PC-3 (cell line): ENCODE data around the gene PDE3B.

Experiments
- CTCF ChIP-seq: fragments of 300-600 bp; sonication (generic); conservative IDR thresholded peaks from 2 replicates; pipeline ENCODE4 v1.5.1; 2017; ENCODE audit warnings: antibody characterized with exemption, low read depth, mild to moderate bottlenecking, low read length
- EZH2phosphoT487 ChIP-seq: fragments of 300-600 bp; sonication (generic); IDR thresholded peaks from 2 replicates; pipeline ENCODE4 v1.6.1; 2018; ENCODE audit warnings: mild to moderate bottlenecking, antibody characterized with exemption, low read length, borderline replicate concordance

- no peak for TF ChIP-seq CTCF
- TF ChIP-seq EZH2phosphoT487: no peak
These were observed 198.4 kb downstream of the PDE3B start for GRCh38 chr11:14842002-14842401.
